NCI-H446 (cell line): ENCODE measurements around the gene RAPGEF4.

Source experiments
- DNase-seq, 2 experiments: peaks; one replicate each; lab custom pipeline; 2025; lab: John Stamatoyannopoulos, UW

RAPGEF4 gene

DNA sequence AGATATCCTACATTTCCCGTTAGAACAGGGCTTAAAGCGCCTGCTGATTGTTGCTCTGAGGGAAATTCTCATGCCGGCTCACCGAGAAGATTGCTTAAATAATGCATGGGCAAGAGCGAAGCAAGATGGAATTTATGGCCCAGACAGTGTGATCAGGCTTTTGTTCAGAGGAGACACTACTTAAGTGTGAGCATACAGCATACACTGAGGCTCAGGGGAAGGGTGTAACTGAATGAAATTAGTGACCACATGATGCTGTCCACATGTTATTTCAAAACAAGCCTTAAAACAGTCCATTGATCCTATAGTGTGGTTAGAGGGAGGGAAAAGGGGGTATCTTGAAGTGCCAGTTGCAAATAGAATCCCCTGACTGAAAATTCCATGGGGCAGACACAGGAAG, 125.5 kb downstream of the RAPGEF4 start:
- no peak for DNase-seq

DNA sequence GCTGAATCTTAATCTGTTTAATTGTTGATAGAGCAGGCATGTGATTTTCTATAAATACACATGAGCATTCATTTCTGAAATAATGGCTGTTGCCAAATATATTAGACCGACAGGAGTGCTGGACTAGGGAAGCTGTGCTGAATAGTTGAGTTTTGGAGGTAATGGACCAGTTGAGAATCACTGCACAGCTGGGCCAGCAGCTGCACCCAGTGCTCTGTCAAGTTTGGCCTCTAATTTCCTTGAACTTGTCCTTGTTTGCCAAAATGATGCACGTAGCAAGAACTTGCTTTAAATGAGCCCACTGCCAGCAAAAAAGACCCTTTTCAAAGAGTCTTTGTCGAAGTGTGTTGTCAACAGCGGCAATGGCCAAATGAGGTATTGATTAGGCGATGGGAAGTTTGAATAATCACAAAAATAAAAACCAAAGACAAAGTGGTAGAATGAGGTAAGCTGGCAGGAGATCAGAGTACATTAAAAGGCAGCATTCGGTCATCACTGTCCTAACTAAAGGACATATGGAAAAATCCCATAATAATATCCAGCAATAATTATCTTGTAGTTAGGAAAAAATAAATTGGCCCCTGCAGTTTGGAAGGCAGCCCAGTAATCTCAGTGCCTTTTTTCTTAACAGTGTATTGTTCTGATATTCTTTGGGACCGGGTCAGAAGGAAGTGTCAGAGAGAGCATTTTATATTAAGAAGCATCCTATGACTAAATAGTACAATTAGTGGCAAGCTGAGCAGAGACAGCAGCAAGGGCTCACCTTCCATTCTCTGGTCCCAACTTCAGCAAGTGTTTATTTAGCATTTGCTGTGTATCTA, 126.2 kb downstream of the RAPGEF4 start:
- no peak for DNase-seq

DNA sequence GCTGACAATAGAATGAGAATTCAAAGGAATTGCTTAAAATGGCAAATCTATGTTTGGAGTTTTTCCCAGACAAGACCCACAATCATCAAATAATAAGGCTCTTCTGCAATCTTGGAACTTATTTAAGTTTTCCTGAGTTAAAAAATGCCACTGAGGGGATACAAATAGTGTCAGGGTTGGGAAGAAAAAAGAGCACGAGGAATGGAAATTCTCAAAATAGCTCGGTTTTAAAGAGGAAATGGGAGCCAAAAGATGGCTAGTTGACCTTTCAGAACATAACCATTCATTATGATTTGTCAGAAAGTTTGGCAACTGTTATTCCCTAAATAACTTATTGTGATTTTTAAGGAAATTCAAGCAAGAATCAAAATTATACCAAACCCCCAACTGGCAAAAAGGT, 127.7 kb downstream of the RAPGEF4 start:
- DNase-seq, result no peak

DNA sequence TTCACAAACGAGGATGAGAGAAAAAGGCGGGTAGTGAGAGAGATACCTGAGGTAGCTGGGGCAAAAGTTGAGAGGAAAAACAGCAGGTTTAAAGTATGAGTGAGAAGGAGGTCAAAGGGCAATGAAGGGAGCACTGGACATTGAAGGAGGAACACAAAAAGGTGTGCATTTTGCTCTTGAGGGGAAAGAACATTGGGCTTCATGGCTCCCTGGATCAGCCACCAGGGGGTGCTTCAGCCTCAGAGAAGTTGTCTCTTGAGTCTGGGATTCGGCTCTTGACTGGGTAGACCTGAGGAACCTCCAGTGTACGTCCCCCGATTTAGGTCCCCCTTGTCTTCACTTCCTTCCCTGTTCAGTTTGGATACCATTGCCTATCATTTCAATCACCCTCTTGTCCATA, 128.5 kb downstream of the RAPGEF4 start:
- DNase-seq, result peak in 1 of 2 experiments; percentile 39

DNA sequence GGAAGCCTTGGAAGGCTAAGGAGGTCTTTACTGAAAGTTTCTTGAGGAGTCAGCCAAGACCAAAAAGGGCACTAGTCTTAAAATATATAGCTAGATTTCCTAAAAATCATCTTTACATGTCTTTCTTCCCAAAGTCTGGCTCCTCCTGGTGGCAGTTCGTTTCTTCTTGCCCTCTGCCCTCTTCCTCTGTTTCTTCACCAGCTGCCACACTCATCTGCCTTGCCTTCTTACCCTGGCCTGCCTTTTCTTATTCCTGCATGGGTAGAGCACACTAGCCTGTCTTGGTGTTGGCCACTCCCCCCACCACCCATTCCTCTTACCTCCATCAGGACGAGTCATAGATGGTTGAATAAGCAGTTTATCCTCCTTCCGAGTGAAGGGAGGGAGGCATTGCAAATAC, 129.8 kb downstream of the RAPGEF4 start:
- DNase-seq, result no peak

DNA sequence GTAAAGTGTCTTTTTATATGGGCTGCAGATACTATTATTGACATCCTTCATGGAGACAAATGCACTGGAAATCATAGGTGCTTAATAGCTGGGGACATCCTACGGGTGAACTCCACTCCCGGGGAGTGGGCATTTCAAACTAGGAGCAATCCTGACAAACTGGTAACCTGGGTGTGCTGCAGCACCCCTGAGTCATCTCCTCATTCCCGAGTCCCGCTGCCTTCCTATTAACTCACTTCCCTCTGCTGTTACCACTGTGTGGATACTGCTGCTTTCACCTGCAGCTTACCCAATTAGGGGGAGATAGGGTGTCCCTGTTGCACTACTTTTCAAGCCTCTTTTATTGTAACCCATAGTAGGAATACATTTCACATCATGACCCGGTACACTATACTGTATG, 134.2 kb downstream of the RAPGEF4 start:
- DNase-seq, result no peak

DNA sequence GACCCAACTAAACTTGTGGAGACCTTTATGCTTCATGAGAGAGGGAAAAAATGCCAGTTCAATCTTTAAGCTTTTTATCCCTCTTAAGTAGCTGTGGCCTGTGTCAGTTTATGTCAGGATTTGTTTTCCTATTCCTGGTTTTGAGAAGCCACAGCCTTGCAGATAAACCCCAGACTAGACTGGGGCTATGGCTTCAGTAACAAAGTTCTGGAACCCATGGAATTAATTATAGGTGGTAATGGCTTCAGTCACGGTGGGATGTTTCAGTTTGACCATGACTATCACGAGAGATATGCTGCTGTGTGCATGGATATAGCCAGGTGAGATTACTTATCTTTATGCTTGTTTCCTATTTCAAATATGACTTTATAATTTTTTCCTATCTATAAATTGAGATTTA, 134.8 kb downstream of the RAPGEF4 start:
- no peak for DNase-seq

DNA sequence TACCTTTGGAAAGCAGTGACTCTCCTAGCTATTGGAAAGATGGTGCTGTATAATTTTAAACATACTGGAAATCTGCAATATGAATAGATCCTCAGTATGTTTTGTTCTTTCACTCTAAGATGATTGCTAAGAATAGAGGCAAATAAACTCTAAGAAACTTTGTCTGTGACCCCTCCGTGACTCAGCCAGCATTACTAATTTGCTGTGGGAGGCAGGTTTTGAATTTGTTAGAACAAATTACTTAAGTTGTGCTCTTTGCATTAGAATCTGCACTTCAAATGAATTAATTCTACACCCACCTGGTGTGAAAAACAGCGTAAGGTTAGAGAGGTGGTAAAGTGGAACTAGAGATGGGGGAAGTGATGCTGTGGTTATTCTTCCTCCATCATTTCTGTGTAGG, 142.2 kb downstream of the RAPGEF4 start:
- DNase-seq, result no peak

DNA sequence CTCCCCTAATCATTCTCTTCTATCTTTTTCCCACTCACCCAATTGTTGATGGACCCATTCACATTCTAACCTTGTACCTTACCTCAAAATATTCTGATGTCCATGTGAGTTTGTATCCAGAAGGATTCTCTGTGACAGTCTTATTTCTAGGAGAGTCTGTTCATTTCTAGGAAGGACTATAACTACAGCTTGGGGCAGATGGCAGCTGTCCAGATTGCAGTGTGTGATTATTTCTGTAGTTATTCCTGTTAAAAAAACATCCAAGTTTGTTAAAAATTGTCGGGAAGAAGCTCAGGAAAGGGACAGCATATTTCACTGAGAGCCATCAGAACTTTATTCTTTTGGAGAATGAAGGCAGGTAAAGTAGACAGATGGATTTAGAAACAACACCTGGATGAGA, 142.6 kb downstream of the RAPGEF4 start:
- no peak for DNase-seq

DNA sequence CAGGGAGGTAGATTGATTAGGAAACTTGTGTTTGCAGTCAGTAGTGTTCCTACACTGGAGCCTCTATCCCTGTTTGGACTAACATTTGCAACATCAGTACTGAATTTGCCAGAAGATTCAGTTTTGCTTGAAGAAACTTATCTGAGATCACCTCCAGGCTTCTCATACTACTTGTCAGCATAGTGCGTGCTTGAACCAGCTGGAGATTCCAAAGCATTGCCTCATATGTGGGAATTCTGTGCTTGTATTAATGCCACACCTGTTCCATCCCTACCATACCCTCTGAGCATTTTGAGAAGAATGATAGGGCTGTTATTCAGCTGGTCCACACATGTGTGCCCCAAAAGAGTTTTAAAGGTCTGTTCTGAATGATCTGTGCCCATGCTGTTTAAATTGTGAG, 148.7 kb downstream of the RAPGEF4 start:
- DNase-seq, result no peak

DNA sequence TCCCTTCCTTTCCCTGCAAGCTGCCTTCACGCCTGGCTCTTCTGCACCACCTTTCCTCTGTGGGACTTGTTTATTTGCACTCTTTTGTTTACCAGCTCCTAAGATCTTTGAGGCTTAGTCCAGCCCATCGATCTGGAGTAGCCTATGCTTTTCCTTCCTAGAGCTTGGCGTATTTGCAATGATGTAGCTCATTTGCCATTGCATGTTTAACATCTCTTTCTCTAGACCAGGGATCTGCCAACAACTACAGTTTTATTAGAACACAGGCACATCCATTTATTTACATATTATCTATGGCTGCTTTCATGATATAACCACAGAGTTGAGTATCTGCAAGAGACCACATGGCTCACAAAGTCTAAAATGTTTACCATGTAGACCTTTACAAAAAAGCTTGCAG, 150.4 kb downstream of the RAPGEF4 start:
- no peak for DNase-seq

DNA sequence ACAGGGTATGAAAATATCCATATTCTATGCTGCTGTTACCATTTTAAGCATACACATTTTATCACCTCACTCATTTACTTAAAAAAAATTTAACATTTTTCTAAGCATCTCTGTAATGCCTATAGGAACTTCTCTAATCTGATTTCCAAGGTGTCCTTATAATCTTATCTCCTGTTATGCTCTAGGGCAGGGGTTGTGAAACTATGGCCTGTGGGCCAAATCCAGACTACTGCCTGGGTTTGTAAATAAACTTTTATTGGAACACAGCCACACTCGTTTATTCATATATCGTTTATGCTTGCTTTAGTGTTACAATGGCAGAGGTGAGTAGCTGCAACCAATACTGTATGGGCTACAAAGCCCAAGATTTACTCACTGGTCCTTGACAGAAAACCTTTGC, 151.6 kb downstream of the RAPGEF4 start:
- DNase-seq, result no peak

DNA sequence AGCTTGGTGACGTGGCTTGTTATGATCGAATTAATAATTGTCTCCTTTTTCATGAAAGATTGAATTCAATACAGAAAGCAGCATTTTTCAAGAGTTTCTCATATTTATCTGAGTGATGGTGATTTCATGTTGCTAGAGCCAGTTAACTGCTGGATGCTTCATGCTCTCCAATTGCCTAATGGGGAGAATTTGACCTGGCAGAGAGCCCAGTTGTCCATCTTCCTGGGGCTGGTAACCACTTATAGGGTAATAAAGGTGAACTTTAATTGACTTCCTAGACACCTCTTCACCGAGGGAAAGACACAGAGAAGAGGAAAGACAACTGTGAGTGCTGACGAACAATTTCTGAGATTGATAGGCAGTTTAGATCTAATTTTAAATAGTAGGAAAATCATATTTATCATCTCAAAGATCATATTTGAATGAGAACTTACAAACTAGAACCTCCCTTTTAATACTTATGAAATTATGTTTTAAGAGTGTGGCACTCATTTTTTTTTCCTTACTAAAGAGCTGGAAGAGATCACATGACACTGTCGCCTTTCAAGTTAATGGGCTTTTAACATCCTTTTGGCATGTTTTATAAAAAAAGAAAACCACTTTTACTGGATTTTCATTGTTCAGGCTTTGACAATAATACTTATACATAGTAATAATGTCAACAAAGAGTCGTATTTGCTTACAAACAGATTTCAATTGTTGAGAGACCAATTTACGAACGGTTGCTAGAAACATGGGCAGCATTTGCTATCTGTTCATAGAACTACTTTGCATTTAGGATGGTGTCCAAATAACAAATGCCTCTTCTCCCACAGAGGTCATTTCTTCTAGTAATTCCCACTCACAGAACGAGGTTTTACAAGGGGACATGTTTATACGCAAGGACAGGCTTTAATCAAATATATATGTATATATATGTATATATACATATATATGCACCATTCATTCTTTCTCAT, 153.3 kb downstream of the RAPGEF4 start:
- DNase-seq, result no peak

DNA sequence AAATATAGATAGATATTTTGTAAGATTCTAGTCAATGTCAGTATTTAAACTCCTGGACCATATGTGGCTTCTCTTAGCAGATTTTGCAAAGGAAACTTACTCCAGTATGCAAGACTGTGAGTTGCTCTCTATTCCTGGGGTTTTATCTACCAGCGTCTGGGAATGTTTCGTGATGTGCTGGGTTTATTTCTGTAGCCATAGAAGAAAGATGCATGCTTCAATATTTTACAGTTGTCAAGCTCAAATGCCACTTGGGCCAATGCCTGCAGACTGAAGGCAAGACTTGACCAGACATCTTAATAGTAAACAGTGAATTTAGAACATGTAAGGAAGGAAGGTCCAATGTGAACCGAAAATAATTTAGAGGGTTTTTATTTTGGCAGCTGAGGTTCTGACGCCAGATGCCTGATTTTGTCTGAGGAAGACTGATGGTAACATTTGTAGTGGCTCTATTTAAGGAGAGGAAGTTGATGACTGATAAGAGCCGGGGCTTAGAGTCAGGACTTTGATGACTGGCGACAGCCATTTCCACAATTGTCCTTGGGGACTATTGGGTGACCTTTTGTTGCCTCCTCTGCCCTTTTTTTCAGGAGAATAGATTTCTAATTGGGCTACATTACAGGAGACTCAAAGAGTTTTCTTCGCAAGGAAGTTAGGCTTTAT, 154.3 kb downstream of the RAPGEF4 start:
- DNase-seq, result no peak

DNA sequence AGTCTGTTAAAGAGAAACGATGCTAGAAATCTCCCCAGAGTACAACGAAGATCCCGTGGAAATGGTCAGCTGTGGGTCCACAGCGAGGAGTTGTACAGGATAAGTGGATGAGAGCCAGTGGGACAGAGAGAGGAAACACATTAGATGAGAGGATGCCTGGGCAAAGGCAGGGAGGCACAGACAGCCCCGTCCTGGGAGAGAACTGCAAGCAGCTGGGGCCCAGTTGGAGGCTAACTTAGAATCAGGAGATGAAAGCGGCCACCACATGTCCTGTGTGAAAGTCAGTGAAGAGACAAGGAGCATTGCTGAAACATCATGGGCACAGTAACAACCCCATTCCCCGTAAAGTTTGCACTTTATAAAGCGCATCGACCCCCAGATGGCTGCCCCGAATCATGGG, 157.5 kb downstream of the RAPGEF4 start:
- no peak for DNase-seq

DNA sequence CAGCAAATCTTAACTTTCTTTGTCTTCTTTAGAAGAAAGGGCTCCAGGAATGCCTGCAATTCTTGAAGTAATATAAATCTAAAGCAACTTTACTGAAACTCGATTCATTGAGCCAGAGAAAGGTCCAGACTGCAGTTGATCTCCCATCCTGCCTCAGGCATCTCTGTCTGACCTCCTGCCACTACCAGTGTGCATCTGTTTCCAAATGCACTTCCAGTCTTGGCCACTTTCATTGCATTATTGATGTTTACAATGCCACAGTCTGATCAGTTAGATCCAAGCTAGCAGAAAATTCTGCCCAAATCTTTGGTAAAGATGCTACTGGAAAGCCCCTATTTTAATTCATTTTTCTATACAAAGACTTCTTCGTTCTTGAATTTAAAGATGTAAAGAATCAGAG, 158.0 kb downstream of the RAPGEF4 start:
- DNase-seq, result no peak

DNA sequence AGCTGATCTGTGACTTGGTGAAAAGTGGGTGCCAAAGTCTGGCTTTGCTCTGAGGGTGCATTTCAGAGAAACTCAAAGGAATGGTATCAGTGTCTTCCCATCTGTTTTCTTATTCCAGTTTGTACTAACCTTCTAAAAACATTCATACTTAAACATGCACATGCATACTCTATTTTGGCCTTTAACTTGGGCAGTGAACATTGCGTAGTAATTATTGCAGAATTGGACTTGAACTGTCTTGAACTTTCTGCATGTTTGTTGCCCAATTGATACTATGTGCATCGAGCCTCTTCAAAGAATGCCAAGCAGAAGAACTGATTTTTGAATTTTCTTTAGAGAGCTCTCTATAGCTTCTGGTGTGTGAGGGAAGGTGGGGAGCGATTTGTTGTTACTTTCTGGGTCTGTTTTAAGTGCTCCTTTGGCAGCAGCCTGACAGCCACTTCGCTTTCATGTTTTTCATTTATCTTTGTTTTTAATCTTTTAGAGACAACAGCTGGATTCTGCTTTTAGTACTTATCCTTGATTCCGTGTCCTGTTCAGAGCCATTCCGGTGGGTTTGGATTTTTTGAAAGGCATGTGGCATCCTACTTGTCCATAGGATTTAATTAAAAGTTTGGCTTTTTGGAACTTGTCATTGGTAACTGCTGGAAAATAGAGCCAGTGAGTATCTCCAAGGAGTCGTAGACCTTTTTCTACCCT, 159.2 kb downstream of the RAPGEF4 start:
- DNase-seq, result no peak

DNA sequence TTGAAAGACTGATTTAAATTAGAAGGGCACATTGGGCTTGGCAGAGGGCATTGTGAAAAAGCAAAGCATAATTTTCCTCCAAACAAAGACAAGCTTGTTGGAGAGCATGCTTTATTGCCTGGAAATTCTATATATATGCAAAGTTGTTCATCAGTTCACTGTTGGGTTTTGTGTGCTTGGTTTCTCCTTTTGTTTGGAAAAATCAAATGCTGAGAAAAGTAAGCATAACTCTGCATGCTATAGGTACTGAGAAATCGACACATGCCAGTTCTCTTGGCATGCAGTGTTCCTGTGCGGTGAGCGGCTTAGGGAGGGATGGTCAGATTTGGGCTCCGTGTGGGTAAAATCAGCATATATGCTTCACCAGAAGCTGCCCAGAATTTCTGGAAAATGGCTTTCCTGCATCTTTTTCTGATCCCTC, 161.0 kb downstream of the RAPGEF4 start:
- DNase-seq, result no peak

DNA sequence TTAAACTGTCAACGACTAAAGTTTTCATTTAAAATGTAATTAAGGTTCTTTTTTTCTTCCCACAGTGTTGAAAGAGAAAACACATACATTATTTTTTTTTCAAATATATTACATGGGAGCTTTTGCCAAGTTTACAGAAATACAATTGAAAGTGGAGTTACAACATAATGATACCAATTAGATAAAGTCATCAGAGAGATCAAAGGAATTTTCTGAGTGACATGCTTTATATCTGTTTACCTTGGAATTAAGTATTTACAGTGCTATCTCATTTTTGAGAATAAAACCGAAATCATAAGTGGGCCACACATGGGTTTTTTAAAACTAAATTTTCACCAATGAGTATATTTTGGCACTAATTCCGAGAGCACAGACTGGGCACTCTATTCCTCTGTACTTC, 165.2 kb downstream of the RAPGEF4 start:
- DNase-seq, result no peak

DNA sequence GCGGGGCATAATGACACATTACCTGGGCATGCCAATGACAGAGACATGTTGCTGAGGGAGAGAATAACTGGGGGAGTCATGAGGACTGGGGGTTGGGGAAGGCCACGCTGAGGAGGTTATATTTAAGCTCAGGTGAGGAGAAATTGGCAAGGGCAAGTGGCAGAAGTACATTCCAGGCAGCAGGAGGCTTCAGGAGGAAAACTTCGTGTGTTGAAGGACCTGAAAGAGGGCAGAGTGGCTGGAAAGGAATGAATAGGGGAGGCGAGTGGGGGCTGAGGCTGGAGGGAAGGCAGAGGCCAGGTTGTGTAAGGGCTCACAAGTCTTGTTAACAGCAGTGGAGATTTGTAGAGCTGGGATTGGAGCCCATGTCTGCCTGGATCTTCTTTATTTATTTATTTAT, 166.3 kb downstream of the RAPGEF4 start:
- DNase-seq, result no peak

DNA sequence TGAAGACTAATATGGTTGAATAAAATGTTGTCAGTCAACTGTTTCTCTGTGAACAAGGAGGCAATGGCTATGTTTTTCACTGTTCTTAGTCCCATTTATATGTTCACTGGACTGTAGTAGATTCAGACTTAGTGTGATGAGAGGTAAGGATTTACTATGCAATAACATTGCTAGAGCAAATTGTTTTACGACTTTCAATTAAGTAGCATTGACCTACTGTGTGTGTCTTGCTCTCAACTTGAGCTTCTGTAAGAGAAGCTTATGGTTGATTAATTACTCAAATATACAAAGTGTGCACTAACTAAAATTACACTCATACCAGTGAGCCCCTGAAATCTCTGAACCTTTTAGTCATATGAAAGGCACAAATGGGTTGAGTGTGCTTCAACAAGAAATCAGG, 168.6 kb downstream of the RAPGEF4 start:
- DNase-seq, result no peak
